H1 (cell line): Measurements from ENCODE around the gene BRD7. TPM values are rescaled to one million over a fixed set of nuclear protein-coding genes. Genes with fewer than 3 reads are reported as not detected.

ENCODE experiments used
- CTCF ChIA-PET: fragments of 300-600 bp; sonication (Branson Sonifier 250); formaldehyde crosslinking; loops from one replicate; lab custom pipeline; 2021; ENCODE audit not compliant: partially characterized antibody; lab: Charles Lee
- POLR2A ChIA-PET: fragments of 300-600 bp; sonication (Branson Sonifier 250); formaldehyde crosslinking; loops from one replicate; lab custom pipeline; 2021; ENCODE audit warnings: inconsistent platforms; ENCODE audit not compliant: partially characterized antibody; lab: Charles Lee
- DNase-seq, 2 experiments: peaks; one replicate each; pipeline versions ENCODE4 v3.0.0 to v3.0.0-alpha.2; 2010 to 2022; ENCODE audit warnings: low spot score in 2 of 2, low read depth in 1 of 2, mixed read lengths in 1 of 2
- FAIRE-seq: peaks from 2 replicates; lab custom pipeline; 2011; peaks lifted over from hg19 to GRCh38; lab: Jason Lieb, UNC
- H2AFZ ChIP-seq: 2 replicates; pipeline ENCODE4 v1.8.1; 2012; ENCODE audit warnings: low read length, inconsistent platforms
- H2AK5ac ChIP-seq: 2 replicates; pipeline ENCODE4 v1.6.1; 2013; ENCODE audit warnings: low read depth, low read length
- H2BK120ac ChIP-seq: replicated peaks from 2 replicates; pipeline ENCODE3; 2013; ENCODE audit warnings: low read depth, low read length, inconsistent platforms
- H2BK12ac ChIP-seq: 2 replicates; pipeline ENCODE4 v1.6.1; 2013; ENCODE audit warnings: low read depth, low read length
- H2BK15ac ChIP-seq: 2 replicates; pipeline ENCODE4 v1.6.1; 2013; ENCODE audit warnings: low read length
- H2BK20ac ChIP-seq: 2 replicates; pipeline ENCODE4 v1.6.1; 2013; ENCODE audit warnings: low read length
- H2BK5ac ChIP-seq: 2 replicates; pipeline ENCODE4 v1.6.1; 2013; ENCODE audit warnings: low read depth, low read length
- H3K14ac ChIP-seq: 2 replicates; pipeline ENCODE4 v1.6.1; 2013; ENCODE audit warnings: inconsistent platforms; ENCODE audit not compliant: insufficient read length
- H3K18ac ChIP-seq: 2 replicates; pipeline ENCODE4 v1.6.1; 2013; ENCODE audit warnings: low read length; ENCODE audit errors: extremely low read depth
- H3K23ac ChIP-seq: 2 replicates; pipeline ENCODE4 v1.6.1; 2013; ENCODE audit warnings: inconsistent platforms; ENCODE audit not compliant: insufficient read length
- H3K23me2 ChIP-seq: 2 replicates; pipeline ENCODE4 v1.6.1; 2013; ENCODE audit warnings: low read depth, low read length
- H3K27ac ChIP-seq: 2 replicates; pipeline ENCODE4 v1.6.1; 2011; ENCODE audit warnings: low read depth, low read length, inconsistent platforms
- H3K27me3 ChIP-seq, 4 experiments: replicated peaks in 1 of 4; 1 replicate in 1 of 4; 2 replicates in 3 of 4; pipeline versions ENCODE4 v1.6.1 to v1.8.1; 2011 to 2013; ENCODE audit warnings: low read length in 3 of 4, mild to moderate bottlenecking in 3 of 4, inconsistent platforms in 2 of 4, mixed read lengths in 2 of 4, moderate library complexity in 1 of 4; ENCODE audit not compliant: control insufficient read depth in 3 of 4, insufficient read depth in 3 of 4; ENCODE audit errors: extremely low read depth in 1 of 4
- H3K36me3 ChIP-seq, 4 experiments: 2 replicates each; pipeline versions ENCODE4 v1.6.1 to v1.8.1; 2011 to 2013; ENCODE audit warnings: mild to moderate bottlenecking in 4 of 4, low read length in 3 of 4, moderate library complexity in 2 of 4, control low read depth in 1 of 4, inconsistent platforms in 1 of 4; ENCODE audit not compliant: insufficient read depth in 4 of 4, control insufficient read depth in 2 of 4
- H3K4ac ChIP-seq: replicated peaks from 2 replicates; pipeline ENCODE3; 2013; ENCODE audit warnings: low read length, low read depth, mixed read lengths, inconsistent platforms; ENCODE audit not compliant: insufficient read length
- H3K4me1 ChIP-seq, 4 experiments: replicated peaks in 1 of 4; 1 replicate in 1 of 4; 2 replicates in 3 of 4; pipeline versions ENCODE4 v1.6.1 to v1.8.1; 2011 to 2013; ENCODE audit warnings: low read length in 3 of 4, inconsistent platforms in 2 of 4, mixed read lengths in 1 of 4; ENCODE audit not compliant: insufficient read depth in 4 of 4, control insufficient read depth in 3 of 4
- H3K4me2 ChIP-seq, 2 experiments: 2 replicates each; pipeline versions ENCODE4 v1.6.1 to v1.8.1; 2011 to 2013; ENCODE audit warnings: low read depth in 2 of 2, low read length in 2 of 2, control low read depth in 1 of 2, inconsistent platforms in 1 of 2, mild to moderate bottlenecking in 1 of 2; ENCODE audit not compliant: insufficient read depth in 1 of 2
- H3K4me3 ChIP-seq, 4 experiments: fragments of 200-600, 300-600 bp in 1 of 4; sonication (generic), shearing (Covaris generic), sonication (Bioruptor Twin) in 1 of 4; 2 replicates each; pipeline versions ENCODE4 v1.5.1 to v1.8.1; 2011 to 2016; ENCODE audit warnings: low read length in 4 of 4, low read depth in 3 of 4, control low read depth in 2 of 4, inconsistent platforms in 2 of 4, mild to moderate bottlenecking in 2 of 4, mixed read lengths in 1 of 4, moderate library complexity in 1 of 4; ENCODE audit not compliant: insufficient read depth in 2 of 4; ENCODE audit errors: extremely low read depth in 1 of 4
- H3K56ac ChIP-seq: replicated peaks from 2 replicates; pipeline ENCODE3; 2013; ENCODE audit warnings: low read depth, mild to moderate bottlenecking, mixed read lengths, low read length, inconsistent platforms; ENCODE audit not compliant: insufficient read length
- H3K79me1 ChIP-seq: 2 replicates; pipeline ENCODE4 v1.6.1; 2013; ENCODE audit warnings: low read depth, low read length, control low read depth
- H3K79me2 ChIP-seq, 2 experiments: 2 replicates each; pipeline versions ENCODE4 v1.6.1 to v1.8.1; 2012 to 2013; ENCODE audit warnings: low read length in 2 of 2, mild to moderate bottlenecking in 2 of 2, inconsistent platforms in 1 of 2; ENCODE audit not compliant: insufficient read depth in 2 of 2, control insufficient read depth in 1 of 2
- H3K9ac ChIP-seq, 4 experiments: replicated peaks in 1 of 4; 1 replicate in 1 of 4; 2 replicates in 3 of 4; pipeline versions ENCODE4 v1.6.1 to v1.8.1; 2011 to 2013; ENCODE audit warnings: low read depth in 3 of 4, low read length in 3 of 4, control low read depth in 2 of 4, mild to moderate bottlenecking in 2 of 4, moderate library complexity in 2 of 4, inconsistent platforms in 1 of 4; ENCODE audit errors: extremely low read depth in 1 of 4
- H3K9me3 ChIP-seq, 2 experiments: 2 replicates each; pipeline versions ENCODE4 v1.6.1 to v1.8.1; 2012 to 2013; ENCODE audit warnings: mild to moderate bottlenecking in 2 of 2, moderate library complexity in 2 of 2, control low read depth in 1 of 2, inconsistent platforms in 1 of 2, low read depth in 1 of 2, low read length in 1 of 2, mixed read lengths in 1 of 2; ENCODE audit not compliant: insufficient read depth in 2 of 2
- H4K20me1 ChIP-seq, 2 experiments: replicated peaks in 1 of 2; 2 replicates each; pipeline versions ENCODE3 to v1.8.1; 2011 to 2013; ENCODE audit warnings: inconsistent platforms in 2 of 2, low read length in 2 of 2, mild to moderate bottlenecking in 1 of 2; ENCODE audit not compliant: insufficient read depth in 2 of 2, control insufficient read depth in 1 of 2
- H4K5ac ChIP-seq: 2 replicates; pipeline ENCODE4 v1.6.1; 2013; ENCODE audit warnings: low read length, low read depth, mixed read lengths, inconsistent platforms; ENCODE audit not compliant: insufficient read length
- H4K8ac ChIP-seq: 2 replicates; pipeline ENCODE4 v1.8.0; 2013; ENCODE audit warnings: mild to moderate bottlenecking, moderate library complexity, low read length, inconsistent platforms; ENCODE audit not compliant: insufficient read depth; ENCODE audit errors: extremely low read depth
- H4K91ac ChIP-seq: replicated peaks from 2 replicates; pipeline ENCODE3; 2013; ENCODE audit warnings: low read length, mixed read lengths, inconsistent platforms; ENCODE audit not compliant: insufficient read length
- ASH2L ChIP-seq: fragments of 200-600, 300-600 bp; sonication (generic); IDR thresholded peaks from one replicate; pipeline ENCODE4 v1.7.1; 2017; ENCODE audit warnings: low read length
- CHD1 ChIP-seq: IDR thresholded peaks from 2 replicates; pipeline ENCODE4 v1.6.1; 2012; ENCODE audit warnings: low read depth, low read length, improper control_type of control experiment
- CHD2 ChIP-seq: IDR thresholded peaks from 2 replicates; pipeline ENCODE4 v1.6.1; 2012; ENCODE audit warnings: low read length, improper control_type of control experiment
- EZH2 ChIP-seq: fragments of 200-600 bp; sonication (generic); IDR thresholded peaks from 2 replicates; pipeline ENCODE4 v1.7.1; 2012; ENCODE audit warnings: low read depth, mild to moderate bottlenecking, moderate library complexity, low read length, inconsistent platforms; ENCODE audit not compliant: severe bottlenecking
- FOSL1 ChIP-seq: IDR thresholded peaks from 2 replicates; pipeline ENCODE4 v1.6.1; 2011; ENCODE audit warnings: mild to moderate bottlenecking, low read depth, low read length, moderate library complexity; ENCODE audit not compliant: insufficient read depth
- GTF2F1 ChIP-seq: IDR thresholded peaks from 2 replicates; pipeline ENCODE4 v1.6.1; 2012; ENCODE audit warnings: low read depth, low read length, improper control_type of control experiment, borderline replicate concordance
- NRF1 ChIP-seq: IDR thresholded peaks from 2 replicates; pipeline ENCODE4 v1.6.1; 2011; ENCODE audit warnings: mild to moderate bottlenecking, low read depth, low read length, improper control_type of control experiment
- RNF2 ChIP-seq: fragments of 200-900, 300-1000 bp; sonication (generic); IDR thresholded peaks from 2 replicates; pipeline ENCODE4 v1.7.1; 2016; ENCODE audit warnings: borderline replicate concordance, low read depth, mild to moderate bottlenecking, antibody characterized with exemption, low read length; ENCODE audit not compliant: poor library complexity, severe bottlenecking; ENCODE audit errors: missing control alignments
- ZNF274 ChIP-seq: IDR thresholded peaks from 2 replicates; pipeline ENCODE4 v1.7.0; 2012; ENCODE audit warnings: low read length, borderline replicate concordance; ENCODE audit errors: extremely low read depth
- WGBS, 2 experiments: shearing (Covaris generic) in 1 of 2; methylation state at CpG; one replicate each; pipeline versions ENCODE4 v1.1.6 to v1.1.7; 2013 to 2015; ENCODE audit warnings: low lambda C conversion rate in 2 of 2, mixed read lengths in 2 of 2, inconsistent platforms in 1 of 2, low coverage in 1 of 2, missing lambda C conversion rate in 1 of 2; ENCODE audit not compliant: insufficient replicate concordance in 2 of 2, insufficient coverage in 1 of 2, insufficient read length in 1 of 2; ENCODE audit errors: extremely low coverage in 1 of 2, missing lambda C conversion rate in 1 of 2; 5-methylcytosine and 5-hydroxymethylcytosine counted together
- polyA plus RNA-seq, 7 experiments: library from polyadenylated mRNA; depleted of rRNA in 3 of 7; stranded (reverse) in 5 of 7; unstranded in 2 of 7; fragments of >200 nt in 5 of 7; fragments of 200-250 nt in 2 of 7; gene quantifications; 1 replicate in 5 of 7; 2 replicates in 1 of 7; 4 replicates in 1 of 7; pipeline versions ENCODE4 v1.2.1 to v1.2.3, GENCODE V29; 2011 to 2013; ENCODE audit warnings: missing spikeins in 2 of 7, mixed read lengths in 2 of 7
- total RNA-seq: library from RNA; stranded (reverse); fragmentation: NEBNext Ultra II Directional; extraction: Animal tissue kit (Norgen Biotek cat#: 25700); gene quantifications from 2 replicates; pipeline ENCODE4 v1.2.1, GENCODE V29; 2021
- TF ChIP-seq, protein P1 (sequence below): IDR thresholded peaks from 2 replicates; pipeline ENCODE4 v1.6.1; 2012; ENCODE audit warnings: low read length, inconsistent platforms
- TF ChIP-seq, protein P2 (sequence below): IDR thresholded peaks from 2 replicates; pipeline ENCODE4 v1.6.1; 2011; ENCODE audit warnings: low read length, improper control_type of control experiment

BRD7 gene
- total and polyA plus RNA-seq, 2 of the 8 experiments (the other 6 are each of a cell fraction or from before 2014, with no cell fraction given): 42.5 to 120 TPM

DNA sequence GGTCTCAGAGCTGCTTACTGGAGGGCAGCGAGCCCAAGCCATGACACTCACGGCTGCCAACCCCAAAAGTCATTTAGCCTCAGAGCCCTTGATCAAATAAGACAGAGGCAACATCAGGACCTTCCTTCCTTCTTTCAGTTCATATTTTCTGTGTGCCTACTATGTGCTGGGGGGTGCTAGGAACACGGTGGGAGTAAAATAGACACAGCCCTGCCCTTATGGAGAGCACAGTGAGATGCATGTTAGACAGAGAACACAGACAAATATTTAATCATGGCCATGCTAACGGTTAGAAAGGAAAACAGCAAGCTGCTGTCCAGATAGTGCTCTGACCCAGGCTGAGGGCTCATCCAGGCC lies 4.5 kb upstream of the BRD7 start:
- Histone ChIP-seq H3K9ac (no peak overlapping the region), H3K23me2 (peaks cover 4% of the 10 kb centered on the region; the same call in 1 of the 2 replicates), H2BK120ac (no peak overlapping the region), H3K56ac (no peak overlapping the region), H3K23ac (no peak overlapping the region), H4K20me1 (no peaks in the 10 kb centered on the region), H2BK5ac (no peak overlapping the region), H3K79me2 (no peaks in the 10 kb centered on the region), H2BK15ac (no peak overlapping the region), H2BK20ac (no peak overlapping the region), H3K27ac (no peak overlapping the region), H4K91ac (no peak overlapping the region), H3K18ac (no peak overlapping the region), H3K9me3 (no peaks in the 10 kb centered on the region), H4K5ac (no peak overlapping the region), H3K4me3 (no peak overlapping the region), H3K27me3 (no peaks in the 10 kb centered on the region), H3K4ac (no peak overlapping the region), H3K4me1 (no peaks in the 10 kb centered on the region; a peak in 1 of 7 replicates), H3K36me3 (no peaks in the 10 kb centered on the region), H2AFZ (no peak overlapping the region), H2AK5ac (no peak overlapping the region), H3K14ac (no peak overlapping the region), H3K4me2 (no peak overlapping the region), H4K8ac (peak overlapping the region; percentile 38; the same call in 1 of the 2 replicates), H2BK12ac (no peak overlapping the region), H3K79me1 (no peaks in the 10 kb centered on the region)
- WGBS, 2 experiments: 77% methylated on average over 4 of the region's 4 CpGs; no CpG with 5 or more reads in 1 of the 2 experiments
- FAIRE-seq (no peak), DNase-seq (no peak)
- CTCF ChIA-PET: interaction anchor here (0.8 to 6.6 kb wide), 13 partner anchors 9 to 433 kb away, joined by 3 to 31 read pairs (median 7); no protein-coding TSS in a partner anchor
- POLR2A ChIA-PET: no interaction called here
- TF ChIP-seq NRF1: no peak
- TF ChIP-seq GTF2F1: no peak
- no peak for TF ChIP-seq ASH2L
- no peak for TF ChIP-seq CHD2
- TF ChIP-seq RNF2: no peak
- no peak for TF ChIP-seq EZH2
- no peak for TF ChIP-seq ZNF274
- TF ChIP-seq CHD1: no peak
- TF ChIP-seq, protein P1, sequence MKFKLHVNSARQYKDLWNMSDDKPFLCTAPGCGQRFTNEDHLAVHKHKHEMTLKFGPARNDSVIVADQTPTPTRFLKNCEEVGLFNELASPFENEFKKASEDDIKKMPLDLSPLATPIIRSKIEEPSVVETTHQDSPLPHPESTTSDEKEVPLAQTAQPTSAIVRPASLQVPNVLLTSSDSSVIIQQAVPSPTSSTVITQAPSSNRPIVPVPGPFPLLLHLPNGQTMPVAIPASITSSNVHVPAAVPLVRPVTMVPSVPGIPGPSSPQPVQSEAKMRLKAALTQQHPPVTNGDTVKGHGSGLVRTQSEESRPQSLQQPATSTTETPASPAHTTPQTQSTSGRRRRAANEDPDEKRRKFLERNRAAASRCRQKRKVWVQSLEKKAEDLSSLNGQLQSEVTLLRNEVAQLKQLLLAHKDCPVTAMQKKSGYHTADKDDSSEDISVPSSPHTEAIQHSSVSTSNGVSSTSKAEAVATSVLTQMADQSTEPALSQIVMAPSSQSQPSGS: no peak
- TF ChIP-seq, protein P2, sequence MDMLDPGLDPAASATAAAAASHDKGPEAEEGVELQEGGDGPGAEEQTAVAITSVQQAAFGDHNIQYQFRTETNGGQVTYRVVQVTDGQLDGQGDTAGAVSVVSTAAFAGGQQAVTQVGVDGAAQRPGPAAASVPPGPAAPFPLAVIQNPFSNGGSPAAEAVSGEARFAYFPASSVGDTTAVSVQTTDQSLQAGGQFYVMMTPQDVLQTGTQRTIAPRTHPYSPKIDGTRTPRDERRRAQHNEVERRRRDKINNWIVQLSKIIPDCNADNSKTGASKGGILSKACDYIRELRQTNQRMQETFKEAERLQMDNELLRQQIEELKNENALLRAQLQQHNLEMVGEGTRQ: no peak
- TF ChIP-seq FOSL1: no peak
